DOHH2 (cell line): ENCODE measurements around the gene SIRT7.
A peak's percentile ranks its signal among the peaks of the same experiment; 100 is the strongest.

Source experiments
- H3F3A ChIP-seq: fragments of 200-600 bp; sonication (generic), shearing (Covaris generic); 2 replicates; pipeline ENCODE4 v1.6.0; 2016; ENCODE audit warnings: antibody characterized with exemption, mild to moderate bottlenecking; ENCODE audit not compliant: control insufficient read depth, insufficient read depth
- H3K27ac ChIP-seq: fragments of 200-600 bp; sonication (generic); 2 replicates; pipeline ENCODE4 v1.5.1; 2014; ENCODE audit warnings: low read depth, mild to moderate bottlenecking, low read length, moderate library complexity
- H3K27me3 ChIP-seq: fragments of 200-600 bp; sonication (generic); 2 replicates; pipeline ENCODE4 v1.6.1; 2014; ENCODE audit warnings: mild to moderate bottlenecking, low read length, mixed read lengths; ENCODE audit not compliant: control insufficient read depth
- H3K36me3 ChIP-seq: fragments of 200-600 bp; sonication (generic); 2 replicates; pipeline ENCODE4 v1.6.1; 2014; ENCODE audit warnings: mild to moderate bottlenecking, low read length, moderate library complexity, mixed read lengths; ENCODE audit not compliant: control insufficient read depth
- H3K4me1 ChIP-seq: fragments of 200-600 bp; sonication (generic); 2 replicates; pipeline ENCODE4 v1.6.1; 2014; ENCODE audit warnings: mild to moderate bottlenecking, low read length, mixed read lengths; ENCODE audit not compliant: control insufficient read depth
- H3K4me2 ChIP-seq: fragments of 200-600 bp; sonication (generic); 2 replicates; pipeline ENCODE4 v1.6.0; 2014; ENCODE audit warnings: mild to moderate bottlenecking, low read length, moderate library complexity
- H3K4me3 ChIP-seq: fragments of 200-600 bp; sonication (generic); 2 replicates; pipeline ENCODE4 v1.5.1; 2014; ENCODE audit warnings: mild to moderate bottlenecking, low read length, mixed read lengths
- H3K79me2 ChIP-seq: fragments of 200-600 bp; sonication (generic); 2 replicates; pipeline ENCODE4 v1.6.1; 2014; ENCODE audit warnings: mild to moderate bottlenecking, low read length, mixed read lengths; ENCODE audit not compliant: control insufficient read depth
- H3K9me2 ChIP-seq: fragments of 200-600 bp; sonication (generic); replicated peaks from 2 replicates; pipeline ENCODE4 v1.6.1; 2014; ENCODE audit warnings: mild to moderate bottlenecking, low read length, mixed read lengths; ENCODE audit not compliant: control insufficient read depth
- H3K9me3 ChIP-seq: fragments of 200-600 bp; sonication (generic); 2 replicates; pipeline ENCODE4 v1.6.1; 2014; ENCODE audit warnings: antibody characterized with exemption, low read length, mixed read lengths; ENCODE audit not compliant: control insufficient read depth, insufficient read depth
- H4K20me1 ChIP-seq: fragments of 200-600 bp; sonication (generic); 2 replicates; pipeline ENCODE4 v1.6.0; 2014; ENCODE audit warnings: low read depth, mild to moderate bottlenecking, antibody characterized with exemption, low read length, moderate library complexity; ENCODE audit not compliant: control insufficient read depth, insufficient read depth
- EZH2phosphoT487 ChIP-seq: fragments of 200-600 bp; sonication (generic); IDR thresholded peaks from 2 replicates; pipeline ENCODE4 v1.6.1; 2017; ENCODE audit warnings: borderline replicate concordance, mild to moderate bottlenecking, antibody characterized with exemption, low read length, moderate library complexity, mixed read lengths
- TF ChIP-seq, protein P1 (sequence below): fragments of 200-600 bp; sonication (generic); IDR thresholded peaks from one replicate; pipeline ENCODE4 v1.5.1; 2014; ENCODE audit warnings: antibody characterized with exemption, mild to moderate bottlenecking, low read depth, low read length; ENCODE audit not compliant: poor library complexity, severe bottlenecking

Gene SIRT7

DNA sequence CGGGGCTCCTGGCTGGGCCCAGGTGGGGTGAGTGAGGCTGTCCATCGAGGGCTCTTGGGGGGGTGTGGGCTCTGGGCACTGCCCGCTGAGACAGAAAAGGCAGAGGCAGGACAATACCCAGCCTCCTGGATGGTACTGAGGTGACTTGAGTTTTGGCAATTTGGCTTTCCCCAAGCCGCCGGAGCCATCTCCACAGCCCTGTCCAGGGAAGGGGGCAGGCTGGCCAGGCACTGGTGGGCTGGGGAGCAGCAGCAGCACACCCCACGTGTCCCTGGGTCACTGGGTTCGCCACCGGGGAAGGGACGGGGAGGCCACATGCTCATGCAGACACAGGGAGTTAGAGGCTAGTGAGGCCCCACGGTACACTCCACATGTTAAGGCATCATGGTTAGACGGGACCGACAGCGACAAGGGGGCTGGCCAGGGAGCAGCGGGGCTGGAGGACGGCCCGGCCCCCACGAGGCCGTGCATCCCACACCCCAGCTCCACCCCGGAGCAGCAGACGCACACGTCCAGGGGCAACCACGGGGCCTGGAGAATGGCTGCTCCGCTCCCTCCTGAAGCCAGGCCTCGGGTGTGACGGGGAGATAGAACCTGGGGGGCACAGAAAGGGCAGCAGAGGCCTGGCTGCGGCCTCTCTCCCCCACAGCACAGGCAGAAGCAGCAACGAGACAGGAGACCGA is 49.8 kb downstream of the SIRT7 start:
- H3K4me2 ChIP-seq = no peak overlapping the region
- 0 out of 2 replicates have a peak, but pooled peaks cover 4% of the 10 kb centered on the region for H4K20me1 ChIP-seq
- H3K79me2 ChIP-seq = peaks cover 68% of the 10 kb centered on the region
- peaks cover 40% of the 10 kb centered on the region for H3F3A ChIP-seq
- no peak overlapping the region for H3K4me3 ChIP-seq
- no peaks in the 10 kb centered on the region for H3K9me2 ChIP-seq
- no peak overlapping the region for H3K27ac ChIP-seq
- peaks cover 81% of the 10 kb centered on the region for H3K36me3 ChIP-seq
- no peak for TF ChIP-seq EZH2phosphoT487
- TF ChIP-seq, protein P1, sequence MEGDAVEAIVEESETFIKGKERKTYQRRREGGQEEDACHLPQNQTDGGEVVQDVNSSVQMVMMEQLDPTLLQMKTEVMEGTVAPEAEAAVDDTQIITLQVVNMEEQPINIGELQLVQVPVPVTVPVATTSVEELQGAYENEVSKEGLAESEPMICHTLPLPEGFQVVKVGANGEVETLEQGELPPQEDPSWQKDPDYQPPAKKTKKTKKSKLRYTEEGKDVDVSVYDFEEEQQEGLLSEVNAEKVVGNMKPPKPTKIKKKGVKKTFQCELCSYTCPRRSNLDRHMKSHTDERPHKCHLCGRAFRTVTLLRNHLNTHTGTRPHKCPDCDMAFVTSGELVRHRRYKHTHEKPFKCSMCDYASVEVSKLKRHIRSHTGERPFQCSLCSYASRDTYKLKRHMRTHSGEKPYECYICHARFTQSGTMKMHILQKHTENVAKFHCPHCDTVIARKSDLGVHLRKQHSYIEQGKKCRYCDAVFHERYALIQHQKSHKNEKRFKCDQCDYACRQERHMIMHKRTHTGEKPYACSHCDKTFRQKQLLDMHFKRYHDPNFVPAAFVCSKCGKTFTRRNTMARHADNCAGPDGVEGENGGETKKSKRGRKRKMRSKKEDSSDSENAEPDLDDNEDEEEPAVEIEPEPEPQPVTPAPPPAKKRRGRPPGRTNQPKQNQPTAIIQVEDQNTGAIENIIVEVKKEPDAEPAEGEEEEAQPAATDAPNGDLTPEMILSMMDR = no peak
- H3K4me1 ChIP-seq = peaks cover 59% of the 10 kb centered on the region
- no peaks in the 10 kb centered on the region for H3K27me3 ChIP-seq
- no peaks in the 10 kb centered on the region for H3K9me3 ChIP-seq

DNA sequence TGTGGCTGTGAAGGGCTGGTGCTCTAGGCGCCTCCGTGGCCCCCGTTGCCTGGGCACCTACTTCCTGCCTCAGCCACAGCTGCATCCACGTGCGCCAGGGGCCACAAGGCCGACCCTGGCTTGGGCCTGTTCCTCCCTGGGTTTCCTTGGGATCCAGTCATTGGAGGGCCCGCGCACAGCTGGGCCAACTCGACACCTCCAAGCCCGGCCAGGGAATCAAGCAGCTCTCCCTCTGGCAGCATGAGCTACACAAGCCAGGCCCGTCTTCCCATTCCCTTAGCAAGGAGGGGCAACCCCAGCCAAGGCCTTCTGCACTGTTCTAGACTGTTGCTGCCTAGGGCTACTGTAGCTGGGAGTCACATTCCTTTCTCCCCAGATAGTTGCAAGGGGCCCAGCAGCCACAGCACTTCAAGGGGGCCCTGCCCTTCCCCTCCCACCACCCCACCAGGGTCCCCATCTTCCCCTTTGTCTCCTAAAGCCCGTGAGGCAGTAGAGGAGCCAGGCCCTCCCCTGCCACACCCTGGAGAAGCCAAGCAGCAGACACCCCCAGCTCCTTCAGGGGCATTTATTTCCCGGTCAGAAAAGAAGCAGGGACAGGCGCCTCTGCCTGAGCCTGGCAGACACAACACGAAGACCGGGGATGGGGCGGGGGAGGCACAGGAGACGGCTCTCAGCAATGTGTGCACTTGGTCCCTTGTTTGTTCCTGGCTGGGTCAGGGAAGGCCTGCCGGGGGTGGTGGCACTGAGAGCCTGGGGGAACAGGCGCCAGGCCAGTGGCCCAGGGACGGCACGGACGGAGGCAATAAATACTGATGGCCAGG is 50.6 kb downstream of the SIRT7 start:
- peaks cover 35% of the 10 kb centered on the region for H3F3A ChIP-seq
- no peaks in the 10 kb centered on the region for H3K27me3 ChIP-seq
- TF ChIP-seq EZH2phosphoT487 = no peak
- TF ChIP-seq, protein P1 = no peak
- H3K4me2 ChIP-seq = peak overlapping the region; percentile 2; the same call in 1 of the 2 replicates
- no peaks in the 10 kb centered on the region for H3K9me2 ChIP-seq
- H3K36me3 ChIP-seq = peaks cover 83% of the 10 kb centered on the region
- 0 out of 2 replicates have a peak, but pooled peaks cover 5% of the 10 kb centered on the region for H4K20me1 ChIP-seq
- H3K4me3 ChIP-seq = no peak overlapping the region
- peak overlapping the region; percentile 36 for H3K27ac ChIP-seq
- peaks cover 68% of the 10 kb centered on the region for H3K79me2 ChIP-seq
- peaks cover 59% of the 10 kb centered on the region for H3K4me1 ChIP-seq
- no peaks in the 10 kb centered on the region for H3K9me3 ChIP-seq

DNA sequence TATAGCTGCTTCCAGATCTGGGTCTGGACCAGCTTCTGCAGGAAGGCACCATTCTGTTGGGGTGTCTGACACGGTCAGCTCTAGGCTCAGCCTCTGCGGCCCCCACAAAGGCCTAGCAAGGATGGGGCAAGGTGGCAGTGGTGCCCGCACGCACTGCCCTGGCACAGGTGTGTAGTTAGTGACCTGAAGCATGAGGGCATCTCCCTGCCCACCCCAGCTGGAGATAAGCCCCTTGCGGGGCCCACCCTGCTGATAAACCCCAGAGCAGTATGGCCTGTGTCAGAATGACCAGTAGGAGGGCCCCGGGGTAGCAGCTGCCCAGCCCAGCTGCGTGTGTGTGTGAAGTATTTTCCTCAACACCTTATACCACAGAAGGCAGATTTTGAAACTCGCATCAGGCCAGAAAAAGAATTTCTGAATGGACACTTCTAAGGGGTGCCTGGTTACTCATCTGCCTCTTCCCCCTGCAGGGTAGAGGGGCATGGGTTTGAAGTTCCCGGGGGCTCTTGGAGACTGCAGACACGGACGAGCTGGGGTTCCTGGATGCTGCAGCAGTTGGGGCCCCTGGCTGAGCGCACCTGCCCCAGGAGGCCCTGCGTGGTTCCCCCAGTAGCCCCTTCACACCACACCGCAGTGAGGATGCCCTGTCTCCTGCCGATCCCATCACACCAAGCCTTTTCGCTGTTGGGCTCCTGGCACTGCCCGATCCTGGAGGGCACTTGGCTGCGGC is 51.4 kb downstream of the SIRT7 start:
- Histone ChIP-seq H3K79me2 (peaks cover 68% of the 10 kb centered on the region), H3K36me3 (peaks cover 84% of the 10 kb centered on the region), H3K9me3 (no peaks in the 10 kb centered on the region), H3F3A (peaks cover 35% of the 10 kb centered on the region), H3K4me3 (no peak overlapping the region), H3K27ac (peak overlapping the region; percentile 36; the same call in 1 of the 2 replicates), H3K27me3 (no peaks in the 10 kb centered on the region), H3K4me2 (peak overlapping the region; percentile 2; the same call in 1 of the 2 replicates), H3K9me2 (no peaks in the 10 kb centered on the region), H4K20me1 (0 out of 2 replicates have a peak, but pooled peaks cover 5% of the 10 kb centered on the region), H3K4me1 (peaks cover 59% of the 10 kb centered on the region)
- TF ChIP-seq EZH2phosphoT487 = no peak
- TF ChIP-seq, protein P1 = no peak
